Breast epithelium (tissue), 4 donors: Measurements from ENCODE around the gene FAIM2. TPM values are rescaled to one million over a fixed set of nuclear protein-coding genes. Genes with fewer than 3 reads are reported as not detected.

ENCODE experiments used
- DNase-seq, 2 donors: peaks; one replicate each; pipeline ENCODE4 v3.0.0-alpha.2; 2019; ENCODE audit warnings: low spot score in 2 of 2
- H3K27ac ChIP-seq, 2 donors: fragments of 200-600 bp; sonication (generic) in 1 of 2; one replicate each; pipeline ENCODE4 v1.5.1; 2016 to 2019; ENCODE audit warnings: mild to moderate bottlenecking in 1 of 2
- H3K27me3 ChIP-seq, 2 donors: fragments of 200-600 bp; sonication (generic) in 1 of 2; one replicate each; pipeline versions ENCODE4 v1.5.1 to v1.6.0; 2017 to 2019; ENCODE audit warnings: control low read depth in 1 of 2, mild to moderate bottlenecking in 1 of 2
- H3K36me3 ChIP-seq: fragments of 200-600 bp; one replicate; pipeline ENCODE4 v1.5.1; 2019
- H3K4me1 ChIP-seq, 2 donors: fragments of 200-600 bp; sonication (generic); one replicate each; pipeline ENCODE4 v1.5.1; 2016 to 2019; ENCODE audit warnings: control low read depth in 1 of 2
- H3K4me3 ChIP-seq, 3 donors: fragments of 200-600 bp; sonication (generic); 1 replicate in 2 of 3; 2 replicates in 1 of 3; pipeline ENCODE4 v1.5.1; 2016 to 2019; ENCODE audit warnings: mild to moderate bottlenecking in 3 of 3, moderate library complexity in 2 of 3
- H3K9me3 ChIP-seq, 2 donors: fragments of 200-600 bp; sonication (generic) in 1 of 2; one replicate each; pipeline ENCODE4 v1.5.1; 2016 to 2019; ENCODE audit warnings: control low read depth in 1 of 2
- POLR2A ChIP-seq: fragments of 450-650 bp; IDR thresholded peaks from one replicate; pipeline ENCODE4 v1.6.1; 2016; ENCODE audit warnings: antibody characterized with exemption, mild to moderate bottlenecking, moderate library complexity
- POLR2AphosphoS5 ChIP-seq, 3 donors: sonication (generic); formaldehyde crosslinking; IDR thresholded peaks; one replicate each; pipeline ENCODE4 v1.6.1; 2017; ENCODE audit warnings: antibody characterized with exemption in 3 of 3
- intact Hi-C: fragments of 100-400 bp; cut with DNase I; formaldehyde crosslinking; loops from one replicate; pipeline ENCODE4 v1.15.1; 2023; ENCODE audit warnings: low total_unique reads
- total RNA-seq, 3 donors: library from RNA; depleted of rRNA; stranded (reverse); fragments of >200 nt; gene quantifications; one replicate each; pipeline ENCODE4 v1.1.0, GENCODE V29; 2016
- TF ChIP-seq, protein P1 (sequence below), 3 donors: fragments of 450-650 bp; IDR thresholded peaks; one replicate each; pipeline ENCODE4 v1.5.1; 2016 to 2017; ENCODE audit warnings: antibody characterized with exemption in 3 of 3, mild to moderate bottlenecking in 3 of 3, moderate library complexity in 3 of 3

FAIM2 gene
- total RNA-seq, 3 donors from 2014 or later = 0.64 to 1.9 (median 1.3) TPM

GRCh38 chr12:49911213-49911605 lies 7.5 kb upstream of the FAIM2 start:
- Histone ChIP-seq H3K36me3 (no peaks in the 10 kb centered on the region), H3K4me3 (no peak overlapping the region), H3K9me3 (no peaks in the 10 kb centered on the region), H3K27ac (no peak overlapping the region), H3K27me3 (no peaks in the 10 kb centered on the region), H3K4me1 (no peaks in the 10 kb centered on the region)
- TF ChIP-seq POLR2A = no peak
- no peak for TF ChIP-seq POLR2AphosphoS5 (IDR thresholded peaks at IDR 0.05)
- TF ChIP-seq, protein P1, sequence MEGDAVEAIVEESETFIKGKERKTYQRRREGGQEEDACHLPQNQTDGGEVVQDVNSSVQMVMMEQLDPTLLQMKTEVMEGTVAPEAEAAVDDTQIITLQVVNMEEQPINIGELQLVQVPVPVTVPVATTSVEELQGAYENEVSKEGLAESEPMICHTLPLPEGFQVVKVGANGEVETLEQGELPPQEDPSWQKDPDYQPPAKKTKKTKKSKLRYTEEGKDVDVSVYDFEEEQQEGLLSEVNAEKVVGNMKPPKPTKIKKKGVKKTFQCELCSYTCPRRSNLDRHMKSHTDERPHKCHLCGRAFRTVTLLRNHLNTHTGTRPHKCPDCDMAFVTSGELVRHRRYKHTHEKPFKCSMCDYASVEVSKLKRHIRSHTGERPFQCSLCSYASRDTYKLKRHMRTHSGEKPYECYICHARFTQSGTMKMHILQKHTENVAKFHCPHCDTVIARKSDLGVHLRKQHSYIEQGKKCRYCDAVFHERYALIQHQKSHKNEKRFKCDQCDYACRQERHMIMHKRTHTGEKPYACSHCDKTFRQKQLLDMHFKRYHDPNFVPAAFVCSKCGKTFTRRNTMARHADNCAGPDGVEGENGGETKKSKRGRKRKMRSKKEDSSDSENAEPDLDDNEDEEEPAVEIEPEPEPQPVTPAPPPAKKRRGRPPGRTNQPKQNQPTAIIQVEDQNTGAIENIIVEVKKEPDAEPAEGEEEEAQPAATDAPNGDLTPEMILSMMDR (IDR thresholded peaks at IDR 0.05) = no peak
- intact Hi-C loops = no loop called here
- peak in 1 of 2 donors; percentile 12 for DNase-seq

- TF ChIP-seq POLR2AphosphoS5 (IDR thresholded peaks at IDR 0.05) (no peak), POLR2A (no peak)
- TF ChIP-seq, protein P1 (IDR thresholded peaks at IDR 0.05) = no peak
- Histone ChIP-seq H3K27ac (no peak overlapping the region), H3K4me1 (no peaks in the 10 kb centered on the region), H3K9me3 (no peaks in the 10 kb centered on the region), H3K36me3 (no peaks in the 10 kb centered on the region), H3K4me3 (no peak overlapping the region), H3K27me3 (no peaks in the 10 kb centered on the region)
- peak in 1 of 2 donors; percentile 43 for DNase-seq
- intact Hi-C loops = no loop called here
Observed at GRCh38 chr12:49910331-49911212, 6.9 kb upstream of the FAIM2 start.

DNA sequence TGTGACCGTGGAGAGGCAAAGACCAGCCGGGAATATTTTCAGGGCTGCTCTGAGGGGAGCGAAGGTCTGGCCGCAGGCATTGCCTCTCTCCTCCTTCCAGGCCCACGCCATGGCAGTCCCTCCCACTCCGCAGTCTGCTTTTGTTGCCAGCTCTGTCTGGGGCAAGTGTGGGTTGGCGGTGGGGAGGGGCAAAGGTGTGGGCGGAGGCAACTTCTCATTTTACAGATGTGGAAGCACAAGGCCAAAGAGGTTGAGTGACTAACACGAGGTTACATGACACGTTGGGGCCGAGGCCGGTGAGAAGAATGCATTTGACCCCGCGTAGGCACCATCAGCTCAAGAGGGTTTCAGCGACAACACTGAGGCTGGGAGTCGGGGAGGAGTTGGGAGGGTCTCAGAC lies 6.1 kb upstream of the FAIM2 start:
- Histone ChIP-seq H3K27me3 (no peaks in the 10 kb centered on the region), H3K27ac (no peak overlapping the region), H3K4me1 (no peaks in the 10 kb centered on the region), H3K9me3 (no peaks in the 10 kb centered on the region), H3K4me3 (no peak overlapping the region), H3K36me3 (no peaks in the 10 kb centered on the region)
- no peak for TF ChIP-seq POLR2AphosphoS5 (IDR thresholded peaks at IDR 0.05)
- TF ChIP-seq, protein P1 (IDR thresholded peaks at IDR 0.05) = no peak
- TF ChIP-seq POLR2A = no peak
- DNase-seq = no peak
- intact Hi-C loops = no loop called here

GRCh38 chr12:49909356-49909755 lies 5.7 kb upstream of the FAIM2 start:
- TF ChIP-seq, protein P1 (IDR thresholded peaks at IDR 0.05) = no peak
- TF ChIP-seq POLR2AphosphoS5 (IDR thresholded peaks at IDR 0.05) (no peak), POLR2A (no peak)
- no peaks in the 10 kb centered on the region for H3K27me3 ChIP-seq
- intact Hi-C loops = no loop called here
- H3K9me3 ChIP-seq = no peaks in the 10 kb centered on the region
- no peak for DNase-seq
- no peaks in the 10 kb centered on the region for H3K4me1 ChIP-seq
- H3K36me3 ChIP-seq = no peaks in the 10 kb centered on the region
- no peak overlapping the region for H3K4me3 ChIP-seq
- no peak overlapping the region for H3K27ac ChIP-seq

DNA sequence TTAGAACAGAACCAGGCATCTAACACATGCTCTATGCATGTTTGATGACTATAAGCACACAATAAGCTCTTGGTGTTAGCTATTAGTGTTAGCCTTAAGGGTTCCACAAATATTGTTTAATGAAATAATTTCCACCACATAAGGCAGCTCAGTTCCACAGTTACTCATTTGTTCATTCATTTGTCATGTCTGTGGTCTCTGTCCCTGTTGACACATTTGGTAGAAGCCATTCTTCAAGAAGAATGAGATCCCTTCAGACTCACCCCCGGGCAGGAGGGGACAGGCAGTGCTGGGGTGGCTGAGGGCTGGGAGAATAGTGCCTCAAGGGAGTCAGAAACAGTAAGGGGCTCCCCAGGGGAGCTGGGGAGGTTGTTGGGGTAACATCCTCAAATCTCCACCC lies 3.7 kb upstream of the FAIM2 start:
- intact Hi-C loops = no loop called here
- Histone ChIP-seq H3K9me3 (no peaks in the 10 kb centered on the region), H3K27ac (no peak overlapping the region), H3K36me3 (no peaks in the 10 kb centered on the region), H3K4me3 (no peak overlapping the region), H3K4me1 (no peaks in the 10 kb centered on the region), H3K27me3 (peaks cover 0 to 5% of the 10 kb centered on the region in 2 donors)
- TF ChIP-seq POLR2A = no peak
- no peak for TF ChIP-seq POLR2AphosphoS5 (IDR thresholded peaks at IDR 0.05)
- TF ChIP-seq, protein P1 (IDR thresholded peaks at IDR 0.05) = no peak
- no peak for DNase-seq
